Calu3 (cell line): ENCODE data around the gene SHANK3. TPM values are rescaled to one million over a fixed set of nuclear protein-coding genes. Genes with fewer than 3 reads are reported as not detected.

Experiments used
- BruUV-seq: library from RNA; stranded (reverse); fragments of 400-500 nt; replicated peaks from 2 replicates; lab custom pipeline; 2021; lab: Mats Ljungman, UMichigan
- CTCF ChIA-PET: fragments of 300-600 bp; sonication (Branson Sonifier 250); formaldehyde crosslinking; loops from one replicate; lab custom pipeline; 2022; ENCODE audit warnings: antibody characterized with exemption; lab: Charles Lee
- DNase-seq: peaks from one replicate; pipeline ENCODE4 v3.0.0; 2022
- H3K27ac Mint-ChIP-seq: one replicate; pipeline ENCODE4 v1.8.0; 2022; ENCODE audit warnings: mixed read lengths; ENCODE audit not compliant: unreplicated experiment
- H3K27me3 Mint-ChIP-seq: one replicate; pipeline ENCODE4 v1.8.0; 2022; ENCODE audit warnings: mixed read lengths; ENCODE audit not compliant: unreplicated experiment
- H3K36me3 Mint-ChIP-seq: one replicate; pipeline ENCODE4 v1.8.0; 2022; ENCODE audit warnings: mild to moderate bottlenecking, moderate library complexity, mixed read lengths; ENCODE audit not compliant: insufficient read depth, unreplicated experiment
- H3K4me1 Mint-ChIP-seq: one replicate; pipeline ENCODE4 v1.8.0; 2022; ENCODE audit warnings: mild to moderate bottlenecking, low read depth, mixed read lengths; ENCODE audit not compliant: unreplicated experiment
- H3K4me3 Mint-ChIP-seq: one replicate; pipeline ENCODE4 v1.8.0; 2022; ENCODE audit warnings: mild to moderate bottlenecking, low read depth, moderate library complexity, mixed read lengths; ENCODE audit not compliant: unreplicated experiment
- H3K9me3 Mint-ChIP-seq: one replicate; pipeline ENCODE4 v1.8.0; 2022; ENCODE audit warnings: low read depth, mixed read lengths; ENCODE audit not compliant: unreplicated experiment
- CTCF ChIP-seq: fragments of 200-600 bp; IDR thresholded peaks from one replicate; pipeline ENCODE4 v1.8.0; 2022; ENCODE audit warnings: antibody characterized with exemption; ENCODE audit not compliant: unreplicated experiment
- intact Hi-C: fragments of 100-400 bp; cut with micrococcal nuclease; formaldehyde crosslinking; loops from one replicate; pipeline ENCODE4 v1.10.0; 2022; ENCODE audit not compliant: unreplicated experiment
- total RNA-seq: library from RNA; stranded (reverse); gene quantifications from 2 replicates; pipeline ENCODE4 v1.2.3, GENCODE V29; 2022

The SHANK3 gene
- total RNA-seq, 1 experiment from 2014 or later, result 2.1 TPM

DNA sequence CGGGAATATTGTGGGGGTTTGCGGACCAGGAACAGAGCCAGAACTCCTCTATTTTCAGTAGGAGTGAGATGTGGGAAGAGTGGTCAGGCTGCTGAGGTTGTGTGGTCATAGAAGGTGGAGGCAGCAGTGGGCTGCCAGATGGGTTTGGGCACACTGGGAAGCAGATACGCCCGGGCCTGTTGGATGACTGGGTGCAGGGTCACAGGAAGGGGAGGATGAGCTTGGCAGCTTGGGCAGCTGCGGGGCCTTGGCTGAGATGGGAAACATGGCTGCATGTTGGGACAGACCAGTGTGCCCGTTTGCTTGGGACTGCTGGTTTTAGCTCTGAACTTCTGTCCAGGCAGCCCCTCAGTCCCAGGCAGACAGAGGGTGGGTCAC lies 11.4 kb downstream of the SHANK3 start:
- H3K27ac Mint-ChIP-seq, result no peak overlapping the region
- H3K36me3 Mint-ChIP-seq, result no peaks in the 10 kb centered on the region
- no TSS peak for BruUV-seq
- no peak for DNase-seq
- no peak overlapping the region for H3K4me3 Mint-ChIP-seq
- no peaks in the 10 kb centered on the region for H3K4me1 Mint-ChIP-seq
- no peaks in the 10 kb centered on the region for H3K9me3 Mint-ChIP-seq
- CTCF ChIA-PET, result no interaction called here
- TF ChIP-seq CTCF, result no peak
- intact Hi-C loops, result no loop called here
- H3K27me3 Mint-ChIP-seq, result peaks cover 33% of the 10 kb centered on the region

GRCh38 chr22:50684501-50684900 lies 11.9 kb downstream of the SHANK3 start:
- Mint-ChIP-seq H3K36me3 (no peaks in the 10 kb centered on the region), H3K4me3 (no peak overlapping the region), H3K27ac (no peak overlapping the region), H3K9me3 (no peaks in the 10 kb centered on the region), H3K27me3 (peaks cover 33% of the 10 kb centered on the region), H3K4me1 (no peaks in the 10 kb centered on the region)
- BruUV-seq, result no TSS peak
- TF ChIP-seq CTCF, result no peak
- DNase-seq, result no peak
- intact Hi-C loops, result no loop called here
- CTCF ChIA-PET, result no interaction called here

DNA sequence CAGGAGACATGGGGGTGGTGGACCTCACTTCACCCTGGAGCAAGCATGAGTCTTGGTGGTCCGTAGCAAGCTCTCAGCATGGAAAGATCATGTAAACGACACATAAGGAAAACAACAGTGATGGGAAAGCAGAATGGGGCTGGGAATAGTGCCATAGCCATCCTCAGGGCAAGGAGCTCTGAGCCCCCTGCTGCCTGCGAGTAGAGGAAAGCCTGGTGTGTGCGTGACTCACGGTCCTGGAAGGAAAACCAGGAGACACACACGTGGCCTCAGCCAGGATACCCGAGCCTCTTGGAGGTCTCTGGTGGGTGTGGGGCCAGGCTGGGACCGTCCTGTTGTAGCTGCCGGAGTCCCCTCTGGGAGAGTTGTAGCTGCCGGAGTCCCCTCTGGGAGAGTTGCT lies 12.4 kb downstream of the SHANK3 start:
- CTCF ChIA-PET, result no interaction called here
- Mint-ChIP-seq H3K36me3 (no peaks in the 10 kb centered on the region), H3K9me3 (no peaks in the 10 kb centered on the region), H3K4me3 (no peak overlapping the region), H3K4me1 (no peaks in the 10 kb centered on the region), H3K27ac (no peak overlapping the region), H3K27me3 (peaks cover 33% of the 10 kb centered on the region)
- TF ChIP-seq CTCF, result no peak
- BruUV-seq, result no TSS peak
- no peak for DNase-seq
- intact Hi-C loops, result no loop called here

DNA sequence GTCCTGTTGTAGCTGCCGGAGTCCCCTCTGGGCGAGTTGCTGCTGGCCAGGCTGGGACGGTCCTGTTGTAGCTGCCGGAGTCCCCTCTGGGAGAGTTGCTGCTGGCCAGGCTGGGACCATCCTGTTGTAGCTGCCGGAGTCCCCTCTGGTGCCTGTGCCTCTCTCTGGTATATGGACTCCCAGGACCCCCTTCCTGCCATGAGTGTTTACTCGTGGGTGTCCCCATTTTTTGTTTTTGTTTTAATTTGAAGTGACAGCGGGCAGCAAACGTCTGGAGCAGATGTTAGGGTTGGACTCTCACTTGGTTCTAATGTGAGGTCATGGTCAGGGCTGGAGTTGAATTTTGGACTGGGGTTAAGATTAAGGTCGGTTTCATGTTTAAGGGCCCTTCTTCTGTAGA lies 14.2 kb downstream of the SHANK3 start:
- peaks cover 42% of the 10 kb centered on the region for H3K27me3 Mint-ChIP-seq
- H3K9me3 Mint-ChIP-seq, result no peaks in the 10 kb centered on the region
- intact Hi-C loops, result no loop called here
- DNase-seq, result no peak
- no peaks in the 10 kb centered on the region for H3K4me1 Mint-ChIP-seq
- no peaks in the 10 kb centered on the region for H3K36me3 Mint-ChIP-seq
- BruUV-seq, result no TSS peak
- no peak overlapping the region for H3K4me3 Mint-ChIP-seq
- CTCF ChIA-PET, result no interaction called here
- no peak for TF ChIP-seq CTCF
- H3K27ac Mint-ChIP-seq, result no peak overlapping the region
